HEK293 (cell line): ENCODE results near the gene MMP1.

Source experiments
- CTCF ChIA-PET: fragments of 350-600 bp; formaldehyde crosslinking; extraction: SDS; loops from one replicate; lab custom pipeline; 2021; ENCODE audit warnings: antibody characterized with exemption; lab: Yijun Ruan, JAX
- POLR2A ChIA-PET: fragments of 300-600 bp; formaldehyde crosslinking; extraction: SDS; loops from one replicate; lab custom pipeline; 2020; ENCODE audit warnings: antibody characterized with exemption, inconsistent platforms; lab: Yijun Ruan, JAX
- H3K27ac ChIP-seq: fragments of 200-500 bp; sonication (Bioruptor generic); 2 replicates; pipeline ENCODE4 v1.5.1; 2014; ENCODE audit warnings: low read depth, low read length, control low read depth, inconsistent platforms; ENCODE audit errors: extremely low read depth
- H3K36me3 ChIP-seq, 2 experiments: fragments of 200-500 bp in 1 of 2; sonication (Bioruptor generic) in 1 of 2; 1 replicate in 1 of 2; 2 replicates in 1 of 2; pipeline ENCODE4 v1.5.1; 2014 to 2017; ENCODE audit warnings: inconsistent platforms in 2 of 2, low read length in 2 of 2; ENCODE audit not compliant: control insufficient read depth in 2 of 2, insufficient read depth in 1 of 2
- H3K4me1 ChIP-seq: fragments of 200-500 bp; sonication (Bioruptor generic); 2 replicates; pipeline ENCODE4 v1.5.1; 2014; ENCODE audit warnings: mild to moderate bottlenecking, low read length, inconsistent platforms; ENCODE audit not compliant: control insufficient read depth, insufficient read depth
- H3K4me3 ChIP-seq: 2 replicates; pipeline ENCODE4 v1.5.1; 2011; ENCODE audit warnings: low read depth, mild to moderate bottlenecking, control low read depth, low read length, moderate library complexity
- H3K9me3 ChIP-seq: fragments of 200-500 bp; sonication (Bioruptor generic); 2 replicates; pipeline ENCODE4 v1.5.1; 2014; ENCODE audit warnings: low read depth, low read length, inconsistent platforms; ENCODE audit not compliant: control insufficient read depth, insufficient read depth
- BCL11A ChIP-seq: fragments of 450-650 bp; formaldehyde crosslinking; IDR thresholded peaks from 2 replicates; pipeline ENCODE4 v1.5.1; 2016; ENCODE audit warnings: low read depth, missing biosample characterization, missing genetic modification characterization
- OVOL3 ChIP-seq: fragments of 450-650 bp; formaldehyde crosslinking; IDR thresholded peaks from 2 replicates; pipeline ENCODE4 v1.5.1; 2016; ENCODE audit warnings: missing biosample characterization, missing genetic modification characterization
- PRDM6 ChIP-seq: fragments of 450-650 bp; formaldehyde crosslinking; IDR thresholded peaks from 2 replicates; pipeline ENCODE4 v1.5.1; 2017; ENCODE audit warnings: missing biosample characterization, missing genetic modification characterization
- SP7 ChIP-seq: fragments of 450-650 bp; formaldehyde crosslinking; IDR thresholded peaks from 2 replicates; pipeline ENCODE4 v1.5.1; 2016; ENCODE audit warnings: missing biosample characterization, missing genetic modification characterization
- ZBTB17 ChIP-seq: fragments of 450-650 bp; formaldehyde crosslinking; IDR thresholded peaks from 2 replicates; pipeline ENCODE4 v1.5.1; 2016; ENCODE audit warnings: missing biosample characterization, missing genetic modification characterization
- ZFP37 ChIP-seq: fragments of 450-650 bp; formaldehyde crosslinking; IDR thresholded peaks from 2 replicates; pipeline ENCODE4 v1.5.1; 2016; ENCODE audit warnings: missing biosample characterization, missing genetic modification characterization
- ZNF140 ChIP-seq: fragments of 450-650 bp; formaldehyde crosslinking; IDR thresholded peaks from 2 replicates; pipeline ENCODE4 v1.5.1; 2016; ENCODE audit warnings: missing biosample characterization, missing genetic modification characterization
- ZNF362 ChIP-seq: fragments of 450-650 bp; formaldehyde crosslinking; IDR thresholded peaks from 2 replicates; pipeline ENCODE4 v1.5.1; 2016; ENCODE audit warnings: missing biosample characterization, missing genetic modification characterization
- ZNF501 ChIP-seq: fragments of 450-650 bp; formaldehyde crosslinking; IDR thresholded peaks from 2 replicates; pipeline ENCODE4 v1.5.1; 2016; ENCODE audit warnings: missing biosample characterization, missing genetic modification characterization
- ZNF530 ChIP-seq: fragments of 450-650 bp; formaldehyde crosslinking; IDR thresholded peaks from 2 replicates; pipeline ENCODE4 v1.5.1; 2016; ENCODE audit warnings: low read depth, missing biosample characterization, missing genetic modification characterization
- ZNF596 ChIP-seq: fragments of 450-650 bp; IDR thresholded peaks from 2 replicates; pipeline ENCODE4 v1.5.0; 2018; ENCODE audit warnings: missing biosample characterization, mild to moderate bottlenecking, missing genetic modification characterization, moderate library complexity
- ZNF629 ChIP-seq: fragments of 450-650 bp; formaldehyde crosslinking; IDR thresholded peaks from 2 replicates; pipeline ENCODE4 v1.5.1; 2017; ENCODE audit warnings: missing biosample characterization, missing genetic modification characterization
- ZNF654 ChIP-seq: fragments of 450-650 bp; formaldehyde crosslinking; IDR thresholded peaks from 2 replicates; pipeline ENCODE4 v1.5.1; 2016; ENCODE audit warnings: low read depth, missing biosample characterization, missing genetic modification characterization
- ZNF658 ChIP-seq: fragments of 450-650 bp; formaldehyde crosslinking; IDR thresholded peaks from 2 replicates; pipeline ENCODE4; 2016; ENCODE audit warnings: missing biosample characterization, missing genetic modification characterization
- ZNF660 ChIP-seq: fragments of 450-650 bp; IDR thresholded peaks from 2 replicates; pipeline ENCODE4 v1.5.1; 2018; ENCODE audit warnings: missing biosample characterization, mild to moderate bottlenecking, missing genetic modification characterization
- ZSCAN4 ChIP-seq: fragments of 450-650 bp; formaldehyde crosslinking; IDR thresholded peaks from 2 replicates; pipeline ENCODE4 v1.5.1; 2017; ENCODE audit warnings: missing biosample characterization, missing genetic modification characterization
- TF ChIP-seq, protein P1 (sequence below): fragments of 450-650 bp; formaldehyde crosslinking; IDR thresholded peaks from 2 replicates; pipeline ENCODE4 v1.5.1; 2016; ENCODE audit warnings: missing biosample characterization, missing genetic modification characterization
- TF ChIP-seq, protein P2 (sequence below): fragments of 450-650 bp; formaldehyde crosslinking; conservative IDR thresholded peaks from 2 replicates; pipeline ENCODE4 v1.5.1; 2016; ENCODE audit warnings: low read depth, missing biosample characterization, missing genetic modification characterization
- TF ChIP-seq, protein P3 (sequence below): fragments of 450-650 bp; formaldehyde crosslinking; IDR thresholded peaks from 2 replicates; pipeline ENCODE4 v1.5.1; 2017; ENCODE audit warnings: missing biosample characterization, missing genetic modification characterization

MMP1 gene

DNA sequence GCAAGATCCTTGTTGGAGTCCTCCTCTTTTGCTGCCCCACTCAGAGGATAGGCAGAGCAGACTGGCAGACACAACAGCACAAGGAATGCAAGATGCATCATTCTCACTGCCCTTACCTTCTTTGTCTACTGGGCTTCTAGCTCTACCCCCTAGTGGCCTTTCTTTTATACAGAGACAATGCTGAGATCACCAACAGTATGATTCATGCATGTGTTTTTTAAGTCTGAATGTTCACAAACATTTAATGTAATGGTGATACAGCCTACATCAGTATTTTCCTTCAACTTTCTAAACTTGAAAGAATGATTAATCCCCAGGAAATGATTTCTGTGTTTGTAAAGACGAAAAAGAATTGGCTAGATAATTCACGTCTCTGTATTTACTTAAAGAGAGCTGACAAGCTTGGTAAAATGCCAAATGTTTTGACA is 17.5 kb downstream of the MMP1 start, which contains the start of gene MMP10:
Gene MMP10 (minus strand): TSS at position 138 of the 428 bp plus-strand sequence. CDS start 37 bp downstream, at position 101.
- ChIA-PET CTCF (interaction anchor here (0.7 to 1.9 kb wide), 11 partner anchors 11 to 1892 kb away, joined by 3 to 10 read pairs (median 3); no protein-coding TSS in a partner anchor), POLR2A (no interaction called here)
- Histone ChIP-seq H3K9me3 (no peaks in the 10 kb centered on the region), H3K4me1 (no peaks in the 10 kb centered on the region), H3K27ac (no peak within 1 kb of the TSS), H3K36me3 (no peaks in the 10 kb centered on the region), H3K4me3 (no peak within 1 kb of the TSS)
- TF ChIP-seq ZNF660 = 0 out of 2 replicates have a peak, but pooled peaks have one; percentile 21
- TF ChIP-seq ZNF140 = no peak
- TF ChIP-seq SP7 (tag by site-specific recombination) = no peak
- TF ChIP-seq ZNF654 (tag by site-specific recombination) = peak; percentile 8; the same call in 1 of the 2 replicates
- 0 out of 2 replicates have a peak, but pooled peaks have one; percentile 25 for TF ChIP-seq ZNF362 (tag by site-specific recombination)
- TF ChIP-seq ZFP37 (tag by site-specific recombination) = 0 out of 2 replicates have a peak, but pooled peaks have one; percentile 38

- Histone ChIP-seq H3K9me3 (no peaks in the 10 kb centered on the region), H3K27ac (no peak overlapping the region), H3K4me3 (no peak overlapping the region), H3K36me3 (no peaks in the 10 kb centered on the region), H3K4me1 (no peaks in the 10 kb centered on the region)
- TF ChIP-seq BCL11A (no peak), PRDM6 (tag by site-specific recombination) (no peak), ZNF596 (no peak), ZBTB17 (tag by site-specific recombination) (no peak), OVOL3 (tag by site-specific recombination) (no peak), ZNF658 (tag by site-specific recombination) (no peak)
- CTCF ChIA-PET = interaction anchor here (0.7 kb wide), 1 partner anchor 19 kb away, joined by 3 read pairs; no protein-coding TSS in a partner anchor
- POLR2A ChIA-PET = no interaction called here
These were observed 21.5 kb downstream of the MMP1 start for GRCh38 chr11:102776454-102776853.

DNA sequence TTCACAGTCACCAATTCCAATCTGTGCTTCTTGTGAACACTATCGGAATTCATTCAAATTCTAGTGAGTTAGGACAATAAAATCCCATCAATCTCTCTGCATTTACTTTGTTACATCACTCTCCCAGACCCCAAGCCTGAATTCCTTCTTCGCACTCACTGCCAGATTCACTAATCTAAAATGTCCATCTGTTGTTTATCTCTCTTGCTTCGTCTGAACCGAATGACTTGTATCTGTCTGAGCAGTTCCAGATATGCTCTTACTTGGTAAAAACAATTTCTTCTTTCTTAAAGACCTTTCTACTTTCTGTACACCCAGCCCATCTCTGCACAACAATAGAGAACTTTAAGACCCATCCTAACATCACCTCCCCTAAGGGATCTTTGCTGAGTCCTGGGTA is 24.6 kb downstream of the MMP1 start:
- POLR2A ChIA-PET = no interaction called here
- H3K36me3 ChIP-seq = no peaks in the 10 kb centered on the region
- H3K4me1 ChIP-seq = no peaks in the 10 kb centered on the region
- TF ChIP-seq, protein P1, sequence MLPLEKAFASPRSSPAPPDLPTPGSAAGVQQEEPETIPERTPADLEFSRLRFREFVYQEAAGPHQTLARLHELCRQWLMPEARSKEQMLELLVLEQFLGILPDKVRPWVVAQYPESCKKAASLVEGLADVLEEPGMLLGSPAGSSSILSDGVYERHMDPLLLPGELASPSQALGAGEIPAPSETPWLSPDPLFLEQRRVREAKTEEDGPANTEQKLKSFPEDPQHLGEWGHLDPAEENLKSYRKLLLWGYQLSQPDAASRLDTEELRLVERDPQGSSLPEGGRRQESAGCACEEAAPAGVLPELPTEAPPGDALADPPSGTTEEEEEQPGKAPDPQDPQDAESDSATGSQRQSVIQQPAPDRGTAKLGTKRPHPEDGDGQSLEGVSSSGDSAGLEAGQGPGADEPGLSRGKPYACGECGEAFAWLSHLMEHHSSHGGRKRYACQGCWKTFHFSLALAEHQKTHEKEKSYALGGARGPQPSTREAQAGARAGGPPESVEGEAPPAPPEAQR (tag by site-specific recombination) = no peak
- TF ChIP-seq, protein P2, sequence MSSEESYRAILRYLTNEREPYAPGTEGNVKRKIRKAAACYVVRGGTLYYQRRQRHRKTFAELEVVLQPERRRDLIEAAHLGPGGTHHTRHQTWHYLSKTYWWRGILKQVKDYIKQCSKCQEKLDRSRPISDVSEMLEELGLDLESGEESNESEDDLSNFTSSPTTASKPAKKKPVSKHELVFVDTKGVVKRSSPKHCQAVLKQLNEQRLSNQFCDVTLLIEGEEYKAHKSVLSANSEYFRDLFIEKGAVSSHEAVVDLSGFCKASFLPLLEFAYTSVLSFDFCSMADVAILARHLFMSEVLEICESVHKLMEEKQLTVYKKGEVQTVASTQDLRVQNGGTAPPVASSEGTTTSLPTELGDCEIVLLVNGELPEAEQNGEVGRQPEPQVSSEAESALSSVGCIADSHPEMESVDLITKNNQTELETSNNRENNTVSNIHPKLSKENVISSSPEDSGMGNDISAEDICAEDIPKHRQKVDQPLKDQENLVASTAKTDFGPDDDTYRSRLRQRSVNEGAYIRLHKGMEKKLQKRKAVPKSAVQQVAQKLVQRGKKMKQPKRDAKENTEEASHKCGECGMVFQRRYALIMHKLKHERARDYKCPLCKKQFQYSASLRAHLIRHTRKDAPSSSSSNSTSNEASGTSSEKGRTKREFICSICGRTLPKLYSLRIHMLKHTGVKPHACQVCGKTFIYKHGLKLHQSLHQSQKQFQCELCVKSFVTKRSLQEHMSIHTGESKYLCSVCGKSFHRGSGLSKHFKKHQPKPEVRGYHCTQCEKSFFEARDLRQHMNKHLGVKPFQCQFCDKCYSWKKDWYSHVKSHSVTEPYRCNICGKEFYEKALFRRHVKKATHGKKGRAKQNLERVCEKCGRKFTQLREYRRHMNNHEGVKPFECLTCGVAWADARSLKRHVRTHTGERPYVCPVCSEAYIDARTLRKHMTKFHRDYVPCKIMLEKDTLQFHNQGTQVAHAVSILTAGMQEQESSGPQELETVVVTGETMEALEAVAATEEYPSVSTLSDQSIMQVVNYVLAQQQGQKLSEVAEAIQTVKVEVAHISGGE (tag by site-specific recombination) = no peak
- TF ChIP-seq ZNF501 (tag by site-specific recombination) = no peak
- no peak for TF ChIP-seq ZSCAN4
- TF ChIP-seq, protein P3, sequence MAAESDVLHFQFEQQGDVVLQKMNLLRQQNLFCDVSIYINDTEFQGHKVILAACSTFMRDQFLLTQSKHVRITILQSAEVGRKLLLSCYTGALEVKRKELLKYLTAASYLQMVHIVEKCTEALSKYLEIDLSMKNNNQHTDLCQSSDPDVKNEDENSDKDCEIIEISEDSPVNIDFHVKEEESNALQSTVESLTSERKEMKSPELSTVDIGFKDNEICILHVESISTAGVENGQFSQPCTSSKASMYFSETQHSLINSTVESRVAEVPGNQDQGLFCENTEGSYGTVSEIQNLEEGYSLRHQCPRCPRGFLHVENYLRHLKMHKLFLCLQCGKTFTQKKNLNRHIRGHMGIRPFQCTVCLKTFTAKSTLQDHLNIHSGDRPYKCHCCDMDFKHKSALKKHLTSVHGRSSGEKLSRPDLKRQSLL = no peak
- no peak for TF ChIP-seq ZNF629 (tag by site-specific recombination)
- no peak for TF ChIP-seq ZNF530 (tag by site-specific recombination)
- no peak overlapping the region for H3K4me3 ChIP-seq
- CTCF ChIA-PET = interaction anchor here (0.6 kb wide), 1 partner anchor 126 kb away, joined by 5 read pairs; no protein-coding TSS in a partner anchor
- H3K27ac ChIP-seq = no peak overlapping the region
- no peaks in the 10 kb centered on the region for H3K9me3 ChIP-seq
